GM12874 (cell line): ENCODE data around the gene STARD13.

ENCODE experiments used
- CTCF ChIP-seq: IDR thresholded peaks from 2 replicates; pipeline ENCODE4 v1.5.1; 2011; ENCODE audit warnings: low read depth, mild to moderate bottlenecking, control low read depth, low read length, moderate library complexity; ENCODE audit not compliant: insufficient read depth

STARD13 gene

GRCh38 chr13:33184112-33184490, 101.5 kb downstream of the STARD13 start:
- no peak for TF ChIP-seq CTCF

GRCh38 chr13:33183431-33184111, 102.0 kb downstream of the STARD13 start:
- no peak for TF ChIP-seq CTCF

GRCh38 chr13:33182729-33183128, 102.8 kb downstream of the STARD13 start:
- TF ChIP-seq CTCF, result no peak

GRCh38 chr13:33181264-33181663, 104.3 kb downstream of the STARD13 start:
- no peak for TF ChIP-seq CTCF

- no peak for TF ChIP-seq CTCF
Measured at GRCh38 chr13:33180122-33180804, 105.3 kb downstream of the STARD13 start.

- TF ChIP-seq CTCF, result no peak
Measured at GRCh38 chr13:33179463-33179862, 106.1 kb downstream of the STARD13 start.

GRCh38 chr13:33178209-33178840, 107.2 kb downstream of the STARD13 start:
- TF ChIP-seq CTCF, result no peak
